DMS153 (cell line): Measurements from ENCODE around the gene KRTAP5-1.

Experiments
- DNase-seq: peaks from one replicate; lab custom pipeline; 2025; lab: John Stamatoyannopoulos, UW

Gene KRTAP5-1

DNA sequence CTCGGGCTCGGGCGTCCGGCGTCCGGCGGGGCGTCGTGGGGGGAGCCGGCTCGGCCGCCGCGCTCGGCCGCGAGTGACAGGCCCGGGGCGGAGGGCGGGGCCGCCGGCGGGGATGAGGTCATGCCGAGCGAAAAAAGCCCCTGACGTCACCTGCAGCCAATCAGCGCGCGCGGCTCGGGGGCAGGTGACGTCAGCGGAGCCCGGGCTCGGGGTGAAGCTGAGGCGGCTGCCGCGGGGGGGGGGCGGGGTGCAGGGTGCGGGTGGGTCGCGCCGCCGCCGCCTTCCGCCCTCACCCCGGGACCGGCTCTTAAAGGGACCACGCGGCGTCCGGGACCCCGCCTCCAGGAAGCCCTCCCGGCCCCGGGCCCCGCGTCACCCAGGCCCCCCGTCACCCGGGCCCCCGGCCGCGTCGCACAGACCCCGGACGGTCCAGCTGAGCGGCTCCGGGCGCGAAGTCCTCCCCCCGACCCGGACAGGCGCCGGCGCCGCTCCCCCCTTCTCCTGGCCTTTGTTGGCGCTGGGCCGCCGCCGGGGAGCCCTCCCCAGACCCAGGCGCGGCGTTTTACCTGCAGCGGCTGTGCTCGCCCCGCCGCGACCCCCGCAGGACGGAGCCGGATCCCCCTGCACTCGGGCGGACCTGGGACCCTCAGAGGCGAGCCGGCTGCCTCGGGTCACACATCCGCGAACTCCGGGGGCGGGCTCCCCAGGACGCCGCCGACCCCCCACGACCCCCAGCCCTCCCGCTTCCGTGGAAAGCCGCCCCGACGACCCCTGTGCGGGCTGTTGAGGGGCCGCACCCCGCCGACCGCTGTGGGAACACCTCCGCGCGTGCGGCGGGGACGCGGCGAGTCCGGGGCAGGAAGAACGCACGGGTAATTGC, 12.6 kb downstream of the KRTAP5-1 start, which contains the start of gene DUSP8:
Gene DUSP8 (minus strand): TSS at position 75 of the 880 bp plus-strand sequence. CDS start 6,445 bp downstream, outside the sequence.
- DNase-seq, result peak; percentile 79

GRCh38 chr11:1571760-1572196, 13.3 kb downstream of the KRTAP5-1 start:
- no peak for DNase-seq

GRCh38 chr11:1570896-1571759, 14.0 kb downstream of the KRTAP5-1 start:
- no peak for DNase-seq

- DNase-seq, result no peak
These were observed 14.6 kb downstream of the KRTAP5-1 start for GRCh38 chr11:1570531-1570895.

DNA sequence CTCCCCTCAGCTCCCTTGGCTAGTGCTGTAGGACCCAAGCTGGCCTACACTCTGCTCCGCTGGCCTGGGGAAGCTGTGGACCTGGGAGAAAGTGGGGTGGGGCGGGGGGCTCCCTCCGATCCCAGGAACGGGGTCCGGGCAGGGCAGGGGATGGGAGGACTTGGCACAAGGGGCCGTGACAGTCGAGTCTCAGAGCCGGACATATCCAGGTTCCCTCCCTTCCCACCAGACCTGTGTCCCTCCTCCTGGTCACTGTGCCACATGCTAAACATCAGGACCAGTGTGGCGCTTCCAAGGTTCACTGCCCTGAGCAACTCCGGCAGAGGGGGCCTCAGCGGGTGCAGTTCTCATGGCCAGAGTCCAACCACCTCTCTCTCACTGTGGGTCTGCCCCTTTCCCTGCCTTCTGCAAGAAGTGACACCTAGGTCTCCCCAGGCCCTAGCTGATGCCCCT, 15.1 kb downstream of the KRTAP5-1 start:
- no peak for DNase-seq

DNA sequence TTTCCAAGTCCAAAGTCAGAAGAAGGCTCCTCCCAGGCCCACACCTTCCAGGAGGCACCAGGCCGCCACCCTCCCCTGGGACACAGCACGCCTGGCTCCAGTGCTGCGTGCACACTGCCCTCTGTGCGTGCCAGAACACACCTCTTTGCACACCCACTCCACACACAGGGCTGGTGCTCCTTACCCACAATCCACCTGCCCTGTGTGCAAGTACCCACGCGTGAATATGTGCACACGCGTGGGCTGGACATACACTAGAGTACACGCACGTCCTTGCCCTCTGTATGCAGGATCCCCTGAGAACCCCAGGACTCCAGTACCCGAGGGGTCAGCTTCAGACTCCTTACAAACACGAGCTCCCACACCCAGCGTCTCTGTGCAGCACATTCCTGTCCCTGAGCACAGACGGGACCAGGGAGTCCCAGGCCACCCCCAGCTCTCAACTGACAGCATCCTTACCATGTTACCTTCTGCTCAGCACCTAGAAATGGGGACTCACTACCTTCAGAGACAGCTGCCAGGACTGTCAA, 15.8 kb downstream of the KRTAP5-1 start:
- DNase-seq, result no peak

GRCh38 chr11:1568441-1568911, 16.6 kb downstream of the KRTAP5-1 start:
- DNase-seq, result no peak

DNA sequence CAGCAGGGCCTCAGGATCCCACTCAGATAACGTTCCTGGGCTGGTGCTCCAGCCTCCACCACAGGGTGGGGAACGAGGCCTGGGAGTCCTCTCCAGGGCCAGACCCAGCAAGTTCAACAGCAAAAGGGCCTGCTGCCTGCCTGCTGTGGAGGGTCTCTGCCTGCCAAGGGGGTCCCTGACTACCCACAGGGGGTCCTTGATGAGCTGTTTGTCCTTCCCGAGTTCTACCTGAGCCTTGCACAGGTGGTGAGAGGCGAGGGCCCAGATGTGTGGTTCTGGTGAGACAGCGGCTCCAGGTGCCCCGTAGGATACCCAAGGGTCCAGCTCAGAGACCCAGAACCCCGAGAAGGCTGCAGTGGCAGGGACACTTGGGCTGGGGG, 17.4 kb downstream of the KRTAP5-1 start:
- DNase-seq, result no peak

- no peak for DNase-seq
These were observed 17.9 kb downstream of the KRTAP5-1 start for GRCh38 chr11:1567052-1567720.

- DNase-seq, result no peak
These were observed 18.6 kb downstream of the KRTAP5-1 start for GRCh38 chr11:1566381-1567051.

DNA sequence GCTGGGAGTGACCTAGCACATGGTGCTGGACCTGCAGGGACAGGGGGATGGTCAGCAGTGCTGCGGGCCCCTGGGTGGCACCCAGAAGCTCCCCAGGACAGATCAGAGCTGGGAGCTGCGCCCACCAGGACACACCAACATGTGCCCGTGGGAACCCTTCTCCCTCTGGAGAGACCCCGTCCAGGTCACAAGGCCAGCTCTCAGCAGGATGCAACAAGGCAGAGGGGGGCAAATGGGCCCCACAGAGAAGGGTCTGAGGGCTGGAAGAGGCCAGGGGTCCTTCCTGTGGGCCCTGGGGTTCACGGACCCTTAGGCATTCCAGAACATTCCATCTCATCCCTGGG, 19.2 kb downstream of the KRTAP5-1 start:
- DNase-seq, result no peak

DNA sequence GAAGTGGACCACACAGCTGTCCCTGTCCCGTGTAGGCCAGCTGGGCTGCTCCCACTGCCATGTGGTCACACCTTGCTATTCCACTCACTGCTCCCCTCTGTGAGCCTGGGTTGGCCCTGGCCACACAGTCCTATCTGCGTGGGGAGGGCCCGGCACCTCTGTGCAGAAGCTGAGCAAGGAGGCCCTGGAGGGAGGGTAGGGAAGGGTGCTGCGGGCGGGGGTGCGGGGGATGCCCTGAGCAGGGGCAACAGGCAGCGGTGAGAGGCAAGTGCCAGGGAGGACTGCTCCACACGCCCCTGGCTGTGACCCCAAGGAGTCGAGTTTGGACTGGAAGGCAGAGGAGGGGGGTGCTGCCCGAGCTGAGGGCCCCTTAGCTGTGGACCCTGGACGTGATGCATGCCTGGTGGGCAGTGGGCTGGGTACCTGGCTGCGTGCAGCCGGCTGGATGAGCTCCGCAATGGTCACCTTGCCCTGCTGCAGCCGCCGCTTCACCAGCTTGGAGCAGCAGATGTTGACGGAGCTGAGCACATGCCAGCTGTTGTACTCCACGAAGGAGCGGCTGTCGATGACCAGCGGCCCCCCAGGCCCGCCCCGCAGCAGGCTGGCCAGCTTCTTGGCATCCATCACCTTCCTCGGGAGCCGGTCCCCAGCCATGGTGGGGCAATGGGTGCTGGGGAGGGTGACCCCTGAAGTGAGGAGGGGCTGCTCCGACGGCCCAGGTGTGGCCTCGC, 19.7 kb downstream of the KRTAP5-1 start:
- no peak for DNase-seq

DNA sequence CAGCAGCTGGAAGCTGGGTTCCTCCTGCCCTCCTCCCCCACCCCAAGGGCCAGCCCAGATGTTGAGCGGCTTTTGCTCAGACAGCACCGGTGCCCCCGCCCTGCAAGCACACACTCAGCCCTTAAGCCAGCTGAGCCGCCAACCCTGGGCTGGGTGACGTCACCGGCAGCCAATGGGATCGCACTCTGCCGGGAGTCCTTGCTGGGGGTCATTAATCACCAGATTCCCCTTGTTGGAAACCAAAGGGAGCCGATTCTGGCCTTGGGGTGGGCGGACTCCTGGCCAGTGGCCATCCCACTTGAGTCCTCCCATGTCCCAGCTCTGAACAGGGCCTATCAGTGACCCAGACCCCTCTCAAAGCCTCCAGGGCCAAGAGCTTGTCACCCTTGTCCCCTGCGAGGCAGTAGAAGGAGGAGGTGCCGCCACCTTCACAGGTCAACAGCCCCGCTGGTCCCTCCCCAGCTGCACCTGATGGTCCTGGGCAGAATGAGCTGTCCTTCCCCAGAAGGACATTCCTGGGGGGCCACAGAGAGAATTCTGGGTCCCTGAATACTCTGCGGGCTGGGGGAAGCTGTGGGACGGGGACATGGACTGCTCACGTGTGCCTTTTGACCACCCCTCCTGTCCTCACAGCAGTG, 20.4 kb downstream of the KRTAP5-1 start:
- no peak for DNase-seq

DNA sequence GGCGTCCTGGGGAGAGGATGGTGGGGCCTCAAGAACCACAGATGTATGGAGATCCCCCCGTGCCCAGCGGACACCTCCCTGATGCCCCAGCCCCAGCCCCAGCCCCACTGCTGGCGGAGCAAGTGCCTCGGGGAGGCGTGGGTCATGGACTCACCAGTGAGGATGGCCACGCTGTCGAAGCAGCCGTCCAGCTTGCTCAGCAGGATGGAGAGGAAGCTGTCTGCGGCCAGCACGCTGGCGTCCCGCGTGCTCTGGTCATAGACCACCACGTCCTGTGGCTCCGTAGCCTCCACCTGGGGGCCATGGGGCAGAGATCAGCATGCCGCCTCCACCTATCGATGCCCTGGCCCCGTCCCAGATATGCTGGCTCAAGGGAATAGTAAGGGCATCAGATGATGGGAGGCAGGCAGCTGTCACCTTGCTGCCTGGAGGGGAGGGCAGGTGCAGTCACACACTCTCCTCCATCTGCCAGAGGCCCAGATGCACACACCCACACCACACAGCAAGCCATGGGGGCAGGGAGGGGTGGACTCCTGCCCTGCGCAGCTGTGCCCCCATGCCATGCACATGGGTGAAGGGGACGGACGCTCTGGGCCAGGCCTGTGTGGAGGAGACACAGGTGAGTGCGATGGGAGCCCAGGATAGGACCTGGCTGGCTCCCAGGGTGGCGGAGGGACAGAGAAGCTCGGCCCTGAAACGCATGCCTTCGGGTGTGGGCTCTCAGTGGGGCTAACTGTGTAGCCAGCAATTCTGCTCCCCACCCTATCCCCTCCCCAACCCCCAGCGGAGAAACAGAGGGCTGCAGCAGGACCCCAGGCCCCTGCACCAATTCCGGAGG, 21.2 kb downstream of the KRTAP5-1 start:
- DNase-seq, result no peak

DNA sequence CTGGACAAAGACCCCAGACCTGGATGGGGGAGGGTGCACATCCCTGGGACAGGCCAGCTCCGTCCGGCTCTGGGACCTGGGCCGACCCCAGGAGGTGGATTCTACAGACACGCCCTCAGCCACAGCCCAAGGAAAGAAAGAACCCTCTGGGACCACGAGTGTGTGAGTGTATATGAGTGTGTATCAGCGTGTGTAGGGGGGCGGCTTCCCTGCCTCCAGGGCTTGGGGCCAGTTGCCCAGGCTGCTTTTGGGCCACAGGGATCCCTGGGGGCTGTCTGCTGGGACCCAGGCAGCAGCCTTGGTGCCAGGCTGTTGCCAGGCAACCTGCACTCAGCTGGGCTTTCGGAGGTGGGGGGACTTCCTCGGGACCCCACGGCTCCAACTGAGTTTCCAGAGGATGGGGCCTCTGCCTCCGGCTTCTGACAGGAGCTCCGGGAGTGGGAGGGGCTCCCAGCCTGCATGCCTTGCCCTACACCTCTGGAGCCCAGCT, 21.9 kb downstream of the KRTAP5-1 start:
- DNase-seq, result no peak

DNA sequence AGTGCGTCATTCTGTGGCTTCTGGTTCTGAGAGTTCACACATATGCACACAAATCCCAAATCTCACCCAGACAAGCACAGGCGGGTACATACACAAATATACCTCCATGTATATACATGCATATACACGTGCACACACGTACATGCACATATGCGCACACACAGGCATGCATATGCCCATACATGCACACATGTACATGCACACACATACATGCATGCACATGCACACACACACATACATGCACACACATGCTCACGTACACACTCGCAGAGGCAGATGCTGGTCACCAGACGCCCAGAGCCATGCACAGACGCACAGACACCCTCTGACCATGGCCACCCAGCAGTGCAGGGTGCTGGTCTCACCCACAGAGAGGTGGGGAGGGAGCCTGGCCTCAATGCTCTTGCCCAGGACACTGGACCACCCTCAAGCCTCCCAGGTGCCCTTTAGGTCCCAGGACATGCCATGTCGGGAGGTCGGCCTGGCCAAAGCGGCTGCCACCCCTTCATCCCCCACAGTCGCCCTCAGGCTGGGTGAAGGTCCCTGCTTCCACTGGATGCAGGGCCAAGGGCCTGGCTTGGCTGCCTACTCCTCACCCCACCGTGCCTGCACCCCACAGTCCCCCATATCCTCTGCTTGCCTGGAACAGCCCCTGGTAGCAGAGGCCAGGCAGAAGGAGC, 22.5 kb downstream of the KRTAP5-1 start:
- DNase-seq, result no peak

DNA sequence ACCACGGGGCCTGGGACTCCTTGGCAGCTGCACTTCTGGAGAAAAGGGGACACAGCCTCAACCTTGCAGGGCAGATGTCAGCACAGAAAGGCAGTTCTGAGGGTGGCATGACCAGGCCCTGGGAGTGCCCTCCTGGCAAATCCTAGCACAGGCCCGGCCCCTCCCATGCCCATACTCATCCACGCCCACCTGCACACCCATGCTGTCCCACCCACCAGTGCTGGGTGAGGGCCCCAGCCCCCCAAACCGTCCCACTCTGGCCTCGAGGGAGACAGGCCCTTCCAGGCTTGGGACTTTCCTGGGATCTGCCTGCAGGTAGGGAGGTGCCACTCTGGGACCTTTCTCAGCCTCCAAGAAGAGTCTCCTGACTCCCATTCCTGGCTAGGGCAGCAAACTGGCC, 23.1 kb downstream of the KRTAP5-1 start:
- DNase-seq, result no peak

DNA sequence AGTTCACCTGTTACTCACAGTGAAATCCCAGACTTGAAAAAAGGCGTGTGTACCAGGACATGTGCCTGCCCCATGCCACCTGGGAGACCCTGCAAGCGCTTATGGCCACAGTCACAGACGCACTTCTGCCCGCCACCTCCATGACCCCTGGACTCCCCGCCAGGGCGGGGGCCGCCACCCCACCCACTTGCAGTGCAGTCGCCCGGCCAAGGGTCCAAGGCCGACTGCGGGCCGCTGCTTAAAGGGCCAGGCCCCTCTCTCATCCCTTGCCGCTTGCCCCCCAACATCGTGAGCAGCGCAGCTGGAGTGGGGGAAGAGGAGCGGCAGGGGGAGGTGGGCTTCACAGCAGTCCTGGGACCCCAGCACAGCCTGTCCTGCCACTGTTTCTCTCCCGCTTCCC, 23.8 kb downstream of the KRTAP5-1 start:
- no peak for DNase-seq
